RPMI7951 (cell line): ENCODE results near the gene RAB37. TPM values are rescaled to one million over a fixed set of nuclear protein-coding genes. Genes with fewer than 3 reads are reported as not detected.
A peak's percentile ranks its signal among the peaks of the same experiment; 100 is the strongest.

Experiments used
- DNase-seq: peaks from one replicate; pipeline ENCODE4 v3.0.0-alpha.2; 2012; ENCODE audit warnings: low read depth
- total RNA-seq: library from RNA; depleted of rRNA; stranded (reverse); fragments of >200 nt; shearing (Covaris generic); gene quantifications from 2 replicates; pipeline ENCODE4 v1.2.3, GENCODE V29; 2014

The RAB37 gene
- total RNA-seq, 1 experiment from 2014 or later = not detected

GRCh38 chr17:74744714-74745547 is 7.9 kb downstream of the RAB37 start:
- peak; percentile 50 for DNase-seq

DNA sequence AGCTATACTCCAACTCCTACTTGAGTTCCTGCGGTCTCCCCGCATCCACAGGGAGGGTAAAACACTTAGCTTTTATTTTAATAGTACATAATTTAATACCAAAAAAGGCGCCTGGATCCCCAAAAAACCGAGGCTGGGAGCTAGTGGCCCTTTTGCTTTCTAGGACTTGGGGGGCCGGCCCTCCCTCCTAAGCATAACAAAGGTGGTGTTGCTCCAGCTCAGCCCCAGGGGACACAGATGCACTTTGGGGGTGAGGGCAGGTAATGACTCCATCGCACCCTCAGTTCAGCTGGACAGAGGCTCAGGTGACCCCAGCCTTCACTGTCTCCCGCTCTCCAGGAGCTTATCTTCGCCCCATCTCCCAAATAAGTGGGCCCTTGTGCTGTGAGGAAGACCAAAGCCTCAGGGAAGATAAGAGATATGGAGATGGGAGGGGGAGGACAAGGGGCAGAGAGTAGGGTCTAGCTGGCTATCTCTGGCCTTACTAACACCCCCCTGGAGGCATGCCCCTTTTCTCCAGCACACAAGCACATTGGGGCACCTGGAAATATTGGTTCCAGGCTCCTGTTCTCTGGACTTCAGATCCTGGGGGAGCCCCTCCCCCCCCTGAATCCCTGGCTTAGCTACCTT is 8.6 kb downstream of the RAB37 start:
- DNase-seq = no peak

- DNase-seq = no peak
Observed at GRCh38 chr17:74746376-74746775, 9.3 kb downstream of the RAB37 start.

GRCh38 chr17:74746922-74747321 is 9.9 kb downstream of the RAB37 start:
- DNase-seq = no peak

DNA sequence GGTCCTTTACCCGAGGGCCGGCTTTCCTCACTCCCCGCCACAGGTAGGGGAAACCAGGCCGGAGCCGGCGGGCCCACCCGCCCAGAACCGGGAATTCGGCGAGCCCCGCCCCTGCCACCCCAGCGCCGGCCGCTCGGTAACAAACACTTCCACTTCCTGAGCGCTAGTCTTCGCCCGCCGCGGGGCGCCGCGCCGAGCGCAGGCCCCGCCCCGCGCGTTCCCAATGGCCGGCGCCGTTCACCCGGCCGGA is 11.1 kb downstream of the RAB37 start:
- no peak for DNase-seq

DNA sequence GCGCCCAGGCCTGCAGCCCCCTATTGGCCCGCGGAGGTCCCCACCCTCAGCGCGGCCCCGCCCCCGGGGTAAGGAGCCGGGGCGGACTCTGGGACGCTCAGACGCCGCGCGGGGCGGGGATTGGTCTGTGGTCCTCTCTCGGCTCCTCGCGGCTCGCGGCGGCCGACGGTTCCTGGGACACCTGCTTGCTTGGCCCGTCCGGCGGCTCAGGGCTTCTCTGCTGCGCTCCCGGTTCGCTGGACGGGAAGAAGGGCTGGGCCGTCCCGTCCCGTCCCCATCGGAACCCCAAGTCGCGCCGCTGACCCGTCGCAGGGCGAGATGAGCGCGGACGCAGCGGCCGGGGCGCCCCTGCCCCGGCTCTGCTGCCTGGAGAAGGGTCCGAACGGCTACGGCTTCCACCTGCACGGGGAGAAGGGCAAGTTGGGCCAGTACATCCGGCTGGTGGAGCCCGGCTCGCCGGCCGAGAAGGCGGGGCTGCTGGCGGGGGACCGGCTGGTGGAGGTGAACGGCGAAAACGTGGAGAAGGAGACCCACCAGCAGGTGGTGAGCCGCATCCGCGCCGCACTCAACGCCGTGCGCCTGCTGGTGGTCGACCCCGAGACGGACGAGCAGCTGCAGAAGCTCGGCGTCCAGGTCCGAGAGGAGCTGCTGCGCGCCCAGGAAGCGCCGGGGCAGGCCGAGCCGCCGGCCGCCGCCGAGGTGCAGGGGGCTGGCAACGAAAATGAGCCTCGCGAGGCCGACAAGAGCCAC is 11.6 kb downstream of the RAB37 start, which contains the start of gene NHERF1:
Gene NHERF1 (plus strand): TSS at position 100 of the 750 bp plus-strand sequence. CDS start 219 bp downstream, at position 319.
- DNase-seq = peak; percentile 89

DNA sequence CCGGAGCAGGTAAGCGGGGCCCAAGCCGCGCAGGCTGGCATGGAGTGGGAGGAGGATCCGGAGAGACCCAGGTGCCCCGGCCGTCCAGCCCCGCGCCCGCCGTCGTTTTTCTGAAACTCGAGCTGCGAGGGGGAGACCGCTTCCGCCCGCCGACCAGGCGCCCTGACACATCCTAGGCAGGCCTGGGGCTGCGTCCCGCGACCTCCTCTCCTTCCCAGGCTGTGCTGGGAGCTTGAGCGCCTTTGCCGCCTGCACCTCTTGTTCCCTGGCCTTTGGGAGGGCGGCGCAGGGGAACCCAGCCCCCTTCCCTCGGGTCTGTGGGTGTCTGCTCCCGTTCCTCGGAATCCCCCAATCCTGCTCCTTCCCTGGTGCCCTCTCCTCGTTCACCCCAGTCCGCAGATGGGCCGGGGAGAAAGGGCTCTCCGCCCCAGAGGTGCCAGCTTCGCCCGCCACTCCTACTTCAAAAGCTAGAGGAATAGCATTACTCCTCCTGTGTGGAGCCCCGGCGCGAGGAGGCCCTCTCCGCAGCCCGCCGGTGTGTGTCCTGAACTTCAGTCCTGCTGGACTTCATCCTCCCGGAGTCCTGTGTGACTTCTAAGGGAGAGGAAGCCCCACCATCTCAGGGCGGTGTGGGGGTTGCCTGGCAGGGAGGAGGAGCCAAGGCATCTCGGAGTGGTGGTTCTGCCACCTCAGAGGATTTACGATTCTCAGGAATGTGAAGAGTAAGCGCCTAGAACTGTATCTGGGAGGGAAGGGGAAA is 12.4 kb downstream of the RAB37 start:
- no peak for DNase-seq

- DNase-seq = no peak
Observed at GRCh38 chr17:74750039-74750326, 12.9 kb downstream of the RAB37 start.

- no peak for DNase-seq
Observed at GRCh38 chr17:74750327-74751069, 13.4 kb downstream of the RAB37 start.

DNA sequence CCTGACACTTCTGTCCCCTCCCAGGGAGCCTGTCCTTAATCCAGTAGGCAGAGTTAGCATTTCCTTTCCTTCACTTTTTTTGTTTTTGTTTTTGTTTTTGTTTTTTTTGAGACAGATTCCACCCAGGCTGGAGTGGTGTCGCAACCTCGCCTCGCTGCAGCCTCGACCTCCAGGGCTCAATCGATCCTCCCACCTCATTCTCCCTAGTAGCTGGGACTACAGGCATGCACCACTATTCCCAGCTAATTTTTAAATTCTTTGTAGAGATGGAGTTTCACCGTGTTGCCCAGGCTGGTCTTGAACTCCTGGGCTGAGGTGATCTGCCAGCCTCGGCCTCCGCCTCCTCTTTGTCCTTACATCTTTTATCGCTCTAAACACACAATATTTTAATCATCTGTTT is 15.4 kb downstream of the RAB37 start:
- no peak for DNase-seq

DNA sequence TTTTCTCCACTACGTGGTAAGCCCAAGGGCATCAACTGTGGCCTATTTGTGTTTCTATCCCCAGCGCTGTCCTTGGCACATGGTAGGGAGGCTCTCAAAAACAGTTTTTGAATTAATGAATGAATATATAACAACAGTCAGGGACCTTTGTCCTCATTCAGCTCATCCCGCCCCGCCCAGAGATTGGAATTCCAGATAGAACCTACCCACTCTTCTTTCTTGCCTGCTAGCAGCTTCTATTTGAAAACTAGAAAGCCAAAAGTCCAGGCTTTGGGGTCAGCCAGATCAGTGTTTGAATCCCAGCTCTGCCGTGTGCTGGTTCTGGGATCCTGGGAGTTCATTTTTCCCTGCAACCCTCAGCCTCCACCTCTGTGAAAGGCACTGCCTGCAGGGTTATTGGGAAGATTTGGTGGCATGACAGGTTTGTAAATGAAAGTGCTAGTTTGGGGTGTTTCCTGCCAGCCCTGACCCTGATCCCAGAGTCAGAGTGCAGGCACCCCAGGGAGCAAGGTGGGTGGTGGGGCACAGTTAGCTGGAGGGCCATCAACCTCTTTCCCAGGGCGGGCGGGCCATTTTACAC is 15.9 kb downstream of the RAB37 start:
- no peak for DNase-seq

- no peak for DNase-seq
Observed at GRCh38 chr17:74754832-74755231, 17.8 kb downstream of the RAB37 start.

- DNase-seq = no peak
Observed at GRCh38 chr17:74755533-74755932, 18.5 kb downstream of the RAB37 start.

- no peak for DNase-seq
Observed at GRCh38 chr17:74756891-74757290, 19.8 kb downstream of the RAB37 start.

GRCh38 chr17:74757502-74757901 is 20.4 kb downstream of the RAB37 start:
- DNase-seq = no peak

GRCh38 chr17:74757931-74758847 is 21.1 kb downstream of the RAB37 start:
- DNase-seq = no peak

GRCh38 chr17:74758848-74759168 is 21.8 kb downstream of the RAB37 start:
- no peak for DNase-seq

- DNase-seq = no peak
Observed at GRCh38 chr17:74759243-74759801, 22.3 kb downstream of the RAB37 start.

GRCh38 chr17:74759941-74760340 is 22.9 kb downstream of the RAB37 start:
- DNase-seq = no peak
